Cardiac muscle cell (in vitro differentiated cells and primary cell): ENCODE data around the gene ATP8B3. TPM values are rescaled to one million over a fixed set of nuclear protein-coding genes. Genes with fewer than 3 reads are reported as not detected.

ENCODE experiments used
- DNase-seq, 2 donors: peaks; one replicate each; pipeline versions ENCODE4 v3.0.0 to v3.0.0-alpha.2; 2010 to 2017; ENCODE audit warnings: low read depth in 1 of 2, low spot score in 1 of 2
- H3K27ac ChIP-seq: fragments of 200-600 bp; sonication (generic); 2 replicates; pipeline ENCODE4 v1.5.1; 2016
- H3K27me3 ChIP-seq: fragments of 200-600 bp; sonication (generic); 2 replicates; pipeline ENCODE4 v1.6.0; 2016; ENCODE audit warnings: control low read depth
- H3K36me3 ChIP-seq: fragments of 200-600 bp; sonication (generic); 2 replicates; pipeline ENCODE4 v1.5.1; 2016; ENCODE audit warnings: control low read depth
- H3K4me1 ChIP-seq: fragments of 200-600 bp; sonication (generic); 2 replicates; pipeline ENCODE4 v1.8.1; 2017; ENCODE audit warnings: low read depth, mild to moderate bottlenecking, mixed run types
- H3K4me3 ChIP-seq: fragments of 200-600 bp; sonication (generic); 2 replicates; pipeline ENCODE4 v1.5.1; 2016; ENCODE audit warnings: mild to moderate bottlenecking
- H3K9me3 ChIP-seq: fragments of 200-600 bp; sonication (generic); 2 replicates; pipeline ENCODE4 v1.5.1; 2017; ENCODE audit warnings: low read depth, mild to moderate bottlenecking, control low read depth
- CTCF ChIP-seq: IDR thresholded peaks from 2 replicates; pipeline ENCODE4 v1.5.1; 2012; ENCODE audit warnings: low read depth, mild to moderate bottlenecking, low read length
- polyA plus RNA-seq: library from polyadenylated mRNA; unstranded; fragments of >200 nt; fragmentation: Nextera tagmentation; extraction: Ambion mirVana; gene quantifications from 2 replicates; pipeline ENCODE4 v1.2.1, GENCODE V29; 2016
- total RNA-seq: library from RNA; depleted of rRNA; stranded (reverse); fragments of >200 nt; gene quantifications from 2 replicates; pipeline ENCODE4 v1.2.3, GENCODE V29; 2016

The ATP8B3 gene
- total and polyA plus RNA-seq, 2 experiments from 2014 or later = 3.0 to 8.6 TPM

GRCh38 chr19:1858412-1859081 lies 46.5 kb upstream of the ATP8B3 start:
- Histone ChIP-seq H3K27ac (no peak overlapping the region), H3K27me3 (peaks cover 3% of the 10 kb centered on the region), H3K9me3 (no peaks in the 10 kb centered on the region), H3K4me1 (peaks cover 50% of the 10 kb centered on the region), H3K36me3 (no peaks in the 10 kb centered on the region), H3K4me3 (no peak overlapping the region)
- no peak for TF ChIP-seq CTCF
- DNase-seq = no peak

- Histone ChIP-seq H3K9me3 (no peaks in the 10 kb centered on the region), H3K4me1 (peaks cover 52% of the 10 kb centered on the region), H3K27ac (no peak overlapping the region), H3K27me3 (peaks cover 3% of the 10 kb centered on the region), H3K4me3 (peak overlapping the region; percentile 11), H3K36me3 (no peaks in the 10 kb centered on the region)
- no peak for DNase-seq
- no peak for TF ChIP-seq CTCF
Measured at GRCh38 chr19:1857648-1858326, 45.7 kb upstream of the ATP8B3 start.

- H3K27me3 ChIP-seq = no peaks in the 10 kb centered on the region
- peaks cover 52% of the 10 kb centered on the region for H3K4me1 ChIP-seq
- H3K27ac ChIP-seq = peak overlapping the region; percentile 59
- H3K9me3 ChIP-seq = no peaks in the 10 kb centered on the region
- no peaks in the 10 kb centered on the region for H3K36me3 ChIP-seq
- TF ChIP-seq CTCF = no peak
- DNase-seq = peak; percentile 54 to 85
- H3K4me3 ChIP-seq = peak overlapping the region; percentile 11
Measured at GRCh38 chr19:1856698-1857603, 44.9 kb upstream of the ATP8B3 start.

GRCh38 chr19:1856345-1856697 lies 44.2 kb upstream of the ATP8B3 start:
- Histone ChIP-seq H3K27ac (peak overlapping the region; percentile 59), H3K4me3 (no peak overlapping the region), H3K36me3 (no peaks in the 10 kb centered on the region), H3K27me3 (no peaks in the 10 kb centered on the region), H3K4me1 (peaks cover 52% of the 10 kb centered on the region), H3K9me3 (no peaks in the 10 kb centered on the region)
- no peak for DNase-seq
- no peak for TF ChIP-seq CTCF

- Histone ChIP-seq H3K27me3 (no peaks in the 10 kb centered on the region), H3K27ac (peak overlapping the region; percentile 59), H3K36me3 (no peaks in the 10 kb centered on the region), H3K4me3 (no peak overlapping the region), H3K9me3 (no peaks in the 10 kb centered on the region), H3K4me1 (peaks cover 52% of the 10 kb centered on the region)
- TF ChIP-seq CTCF = no peak
- no peak for DNase-seq
Measured at GRCh38 chr19:1855828-1856255, 43.8 kb upstream of the ATP8B3 start.
